Measurements from ENCODE around the gene LIPA. TPM values are rescaled to one million over a fixed set of nuclear protein-coding genes. Genes with fewer than 3 reads are reported as not detected.

The LIPA gene
- total and polyA plus RNA-seq, 9 of the 15 experiments (the other 6 are each of a cell fraction or from before 2014, with no cell fraction given), result 0.07 to 0.40 (median 0.15) TPM; not detected in 1

GRCh38 chr10:89250865-89251408 lies 638 bp downstream of the LIPA start:
- DNase-seq (ENCODE audit: extremely low read depth in 1 of 4, low spot score in 3 of 4), result no peak
- no peak overlapping the region for H3K4me2 ChIP-seq (ENCODE audit: insufficient read depth, low read length)
- peaks cover 0 to 6% of the 10 kb centered on the region in 2 experiments; a peak in 2 of 5 replicates for H3K4me1 ChIP-seq (replicated peaks in 1 of 2; ENCODE audit: control insufficient read depth in 2 of 2, insufficient read depth in 2 of 2, low read length in 2 of 2)
- BruUV-seq (replicated peaks), result no TSS peak
- FAIRE-seq, result no peak
- H3K79me2 ChIP-seq (ENCODE audit: control insufficient read depth, insufficient read depth, low read length), result no peaks in the 10 kb centered on the region
- H3K9me3 ChIP-seq (replicated peaks; ENCODE audit: control insufficient read depth, insufficient read depth, low read depth, low read length), result no peaks in the 10 kb centered on the region
- H3K9ac ChIP-seq (ENCODE audit: insufficient read depth in 1 of 2, low read depth in 2 of 2, low read length in 2 of 2), result no peak overlapping the region
- no peaks in the 10 kb centered on the region for H4K20me1 ChIP-seq (replicated peaks; ENCODE audit: control insufficient read depth, insufficient read depth, low read length)
- H2AFZ ChIP-seq (ENCODE audit: low read depth, low read length), result no peak overlapping the region
- H3K4me3 ChIP-seq, result no peak overlapping the region
- WGBS (ENCODE audit: insufficient coverage, low coverage, missing lambda C conversion rate), result 26% methylated on average over 10 of the region's 13 CpGs
- TF ChIP-seq NCOA6 (IDR thresholded peaks at IDR 0.05), result no peak
- no peak for TF ChIP-seq NR2F6 (CRISPR knock-in tag; IDR thresholded peaks at IDR 0.05)
- no peak for TF ChIP-seq HNRNPUL1 (IDR thresholded peaks at IDR 0.05; ENCODE audit: low read length)
- no peak for TF ChIP-seq ZBTB5 (IDR thresholded peaks at IDR 0.05)
- no peak for TF ChIP-seq KDM5B (IDR thresholded peaks at IDR 0.05; ENCODE audit: insufficient replicate concordance, low read depth, low read length)
- TF ChIP-seq CHAMP1 (IDR thresholded peaks at IDR 0.05), result no peak
- TF ChIP-seq PRDM10 (IDR thresholded peaks at IDR 0.05; ENCODE audit: partially characterized antibody), result no peak
- TF ChIP-seq BMI1 (IDR thresholded peaks at IDR 0.05; ENCODE audit: low read length), result no peak
- TF ChIP-seq ARID3B (CRISPR knock-in tag; IDR thresholded peaks at IDR 0.05; ENCODE audit: borderline replicate concordance), result no peak
- no peak for TF ChIP-seq POLR2A (conservative IDR thresholded peaks at IDR 0.05)
- TF ChIP-seq ESRRB (CRISPR knock-in tag; IDR thresholded peaks at IDR 0.05; ENCODE audit: borderline replicate concordance), result no peak
- ATAC-seq, result no peak
- no peak overlapping the region for H3K27ac ChIP-seq (ENCODE audit: extremely low read depth, low read depth, low read length)
- no peaks in the 10 kb centered on the region for H3K36me3 ChIP-seq (ENCODE audit: control insufficient read depth, insufficient read depth, low read length)
- no peaks in the 10 kb centered on the region for H3K9me1 ChIP-seq (ENCODE audit: control insufficient read depth, insufficient read depth, low read length)
- in situ Hi-C loops (cut with MboI), result no loop called here
- ChIA-PET CTCF (ENCODE audit: low intra/inter-chr PET ratio) (no interaction called here), POLR2A (no interaction called here)
- intact Hi-C loops (cut with micrococcal nuclease), result no loop called here
- H3K27me3 ChIP-seq (ENCODE audit: control insufficient read depth in 2 of 2, insufficient read depth in 2 of 2, low read length in 2 of 2), result no peaks in the 10 kb centered on the region

All from K562 (cell line).